ENCODE measurements around the gene ZNF525. TPM values are rescaled to one million over a fixed set of nuclear protein-coding genes. Genes with fewer than 3 reads are reported as not detected.
"Not testable (repeated sequence)": the region's sequence is repeated elsewhere in the genome, so short reads cannot be mapped to it uniquely, and the experiment has no call there.

The ZNF525 gene
- total RNA-seq, 2 experiments from 2014 or later: 17.0 to 18.3 TPM

DNA sequence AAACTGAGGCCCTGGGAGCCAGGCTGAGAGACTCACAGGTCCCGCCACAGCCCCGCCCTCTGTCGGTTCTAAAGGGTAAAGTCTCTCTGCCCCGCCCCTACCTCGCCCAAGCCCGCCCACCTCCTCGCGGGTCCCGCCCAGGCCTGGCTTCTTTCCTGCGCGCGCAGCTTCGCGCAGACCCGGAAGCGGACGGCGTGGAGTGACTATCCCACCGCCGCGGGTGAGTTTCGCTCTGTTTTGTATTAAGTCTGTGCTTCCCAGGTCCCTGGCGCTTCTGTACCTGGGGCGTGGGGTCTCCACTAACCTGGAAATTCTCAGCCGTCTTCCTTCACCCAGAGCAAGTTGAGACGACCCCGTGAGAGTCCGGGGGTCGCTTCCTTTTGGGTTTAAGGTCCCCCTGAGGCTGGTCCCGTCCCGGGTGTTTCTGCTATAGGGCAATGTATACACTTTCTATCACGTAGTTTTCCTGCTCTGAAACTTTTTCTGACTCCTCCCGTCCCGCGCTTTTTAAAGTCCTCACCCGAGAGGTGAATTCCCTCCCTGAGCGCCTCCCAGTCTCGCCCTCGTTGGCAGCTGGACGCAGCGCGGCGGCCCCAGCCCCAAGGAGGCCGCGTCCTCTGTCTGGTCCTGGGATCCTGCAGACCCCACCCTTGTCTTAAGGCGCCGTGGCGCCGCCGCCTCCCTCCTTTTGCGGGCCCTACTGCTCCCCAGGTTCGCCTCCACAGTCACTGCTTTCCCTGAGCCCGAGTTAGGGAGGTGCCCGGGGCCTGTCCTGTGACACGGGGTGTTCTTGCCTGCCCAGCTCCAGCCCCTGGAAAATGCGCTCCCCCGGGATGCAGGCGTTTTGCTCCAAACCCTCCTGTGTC lies 29.7 kb downstream of the ZNF525 start, which contains the start of gene ZNF765:
ZNF765 (plus strand) TSS at position 176 of the 866 bp plus-strand sequence. CDS start 2,867 bp downstream, outside the sequence.
- ChIA-PET CTCF (interaction anchor here (0.5 kb wide), 1 partner anchor 9 kb away, joined by 3 read pairs; no protein-coding TSS in a partner anchor), POLR2A (interaction anchor here (0.6 kb wide), 1 partner anchor 125 kb away, joined by 3 read pairs; no protein-coding TSS in a partner anchor)

DNA sequence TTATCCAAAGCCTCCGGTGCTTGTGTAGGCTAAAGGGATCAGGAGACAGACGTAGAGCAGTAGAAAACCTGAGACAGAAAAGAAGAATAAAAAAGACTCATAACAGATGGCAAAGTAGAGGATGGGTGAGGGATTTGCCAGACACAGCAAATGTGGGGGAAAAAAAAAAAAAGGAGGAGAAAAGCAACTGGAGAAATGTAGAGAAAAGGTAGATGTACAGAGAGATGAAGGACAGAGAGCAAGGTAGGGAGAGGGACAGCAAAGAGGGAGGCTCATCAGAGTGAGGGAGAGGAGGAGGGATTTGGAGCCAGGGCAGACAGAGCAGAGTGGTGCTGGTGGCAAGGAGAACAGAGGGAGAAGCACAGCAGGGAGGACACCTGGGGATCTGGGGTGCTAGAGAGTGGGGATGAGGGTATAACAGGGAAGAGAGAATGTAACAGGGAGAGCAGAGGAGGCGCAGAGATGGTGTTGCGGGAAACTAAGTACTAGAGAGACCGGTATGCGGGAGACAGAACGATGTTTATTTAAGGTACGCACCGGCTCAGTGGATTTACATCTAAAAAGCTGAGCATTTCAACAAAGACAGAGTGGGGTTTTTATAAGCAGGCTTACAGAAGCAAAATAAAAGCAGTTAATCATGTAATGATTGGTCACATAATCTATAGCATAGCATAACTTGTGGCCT lies 30.5 kb downstream of the ZNF525 start:
- CTCF ChIA-PET, POLR2A ChIA-PET: not testable (repeated sequence)

DNA sequence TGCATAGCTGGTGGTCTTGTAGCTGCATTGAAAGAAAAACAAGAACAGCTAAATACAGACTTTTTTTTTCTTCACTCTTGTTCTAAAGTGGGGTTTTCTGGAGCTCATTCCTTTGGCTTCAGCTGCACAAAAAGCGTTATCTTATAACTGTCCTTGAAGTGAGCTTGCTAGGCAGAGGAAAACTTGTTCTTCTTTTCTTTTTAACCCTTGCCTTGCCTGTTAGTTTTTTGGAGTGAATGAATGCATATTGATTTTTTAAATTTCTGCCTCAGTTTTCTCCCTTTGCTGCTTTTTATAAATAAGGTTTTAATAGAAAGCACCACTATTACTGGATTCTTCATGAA lies 31.0 kb downstream of the ZNF525 start:
- ChIA-PET CTCF (no interaction called here), POLR2A (no interaction called here)

DNA sequence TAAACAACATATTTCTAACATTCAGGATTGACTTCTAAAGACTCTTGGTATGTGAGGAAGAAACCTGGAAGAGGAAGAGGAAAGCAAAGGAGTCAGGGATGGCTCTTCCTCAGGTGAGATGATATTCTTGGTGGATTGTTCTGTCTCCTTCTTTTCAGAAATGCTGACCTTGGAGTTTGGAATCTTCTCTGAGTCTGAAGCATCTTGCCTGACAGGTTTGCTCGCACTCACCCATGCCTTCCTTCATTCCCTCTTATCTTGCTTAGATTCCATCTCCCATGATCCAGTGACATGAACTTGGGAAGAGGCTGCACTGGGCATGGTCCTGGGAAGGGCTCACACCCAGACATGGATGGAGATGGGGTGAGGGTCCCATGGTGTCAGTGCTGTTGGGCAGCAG lies 32.4 kb downstream of the ZNF525 start:
- POLR2A ChIA-PET: not testable (repeated sequence)
- CTCF ChIA-PET: interaction anchor here (1.1 kb wide), 1 partner anchor 41 kb away, joined by 3 read pairs; no protein-coding TSS in a partner anchor

DNA sequence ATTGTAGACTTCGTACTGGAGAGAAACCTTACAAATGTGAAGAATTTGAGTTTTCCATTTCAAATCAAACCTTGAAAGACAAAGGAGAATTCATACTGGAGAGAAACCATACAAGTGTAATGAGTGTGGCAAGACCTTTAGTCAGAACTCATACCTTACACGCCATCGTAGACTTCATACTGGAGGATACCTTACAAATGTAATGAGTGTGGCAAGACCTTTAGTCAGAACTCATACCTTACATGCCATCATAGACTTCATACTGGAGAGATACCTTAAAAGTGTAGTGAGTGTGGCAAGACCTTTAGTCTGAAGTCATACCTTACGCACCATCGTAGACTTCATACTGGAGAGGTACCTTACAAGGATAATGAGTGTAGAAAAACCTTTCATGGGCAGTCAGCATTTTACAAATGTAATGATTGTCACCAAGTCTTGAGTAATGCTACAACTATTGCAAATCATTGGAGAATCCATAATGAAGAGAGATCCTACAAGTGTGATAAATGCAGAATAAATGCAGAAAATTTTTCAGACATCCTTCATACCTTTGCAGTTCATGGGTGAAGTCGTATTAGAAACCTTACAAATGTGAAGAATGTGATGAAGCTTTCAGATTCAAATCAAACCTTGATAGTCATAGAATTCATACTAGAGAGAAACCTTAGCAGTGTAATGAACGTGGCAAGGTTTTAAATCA lies 44.1 kb downstream of the ZNF525 start:
- ChIA-PET POLR2A (no interaction called here), CTCF (no interaction called here)

DNA sequence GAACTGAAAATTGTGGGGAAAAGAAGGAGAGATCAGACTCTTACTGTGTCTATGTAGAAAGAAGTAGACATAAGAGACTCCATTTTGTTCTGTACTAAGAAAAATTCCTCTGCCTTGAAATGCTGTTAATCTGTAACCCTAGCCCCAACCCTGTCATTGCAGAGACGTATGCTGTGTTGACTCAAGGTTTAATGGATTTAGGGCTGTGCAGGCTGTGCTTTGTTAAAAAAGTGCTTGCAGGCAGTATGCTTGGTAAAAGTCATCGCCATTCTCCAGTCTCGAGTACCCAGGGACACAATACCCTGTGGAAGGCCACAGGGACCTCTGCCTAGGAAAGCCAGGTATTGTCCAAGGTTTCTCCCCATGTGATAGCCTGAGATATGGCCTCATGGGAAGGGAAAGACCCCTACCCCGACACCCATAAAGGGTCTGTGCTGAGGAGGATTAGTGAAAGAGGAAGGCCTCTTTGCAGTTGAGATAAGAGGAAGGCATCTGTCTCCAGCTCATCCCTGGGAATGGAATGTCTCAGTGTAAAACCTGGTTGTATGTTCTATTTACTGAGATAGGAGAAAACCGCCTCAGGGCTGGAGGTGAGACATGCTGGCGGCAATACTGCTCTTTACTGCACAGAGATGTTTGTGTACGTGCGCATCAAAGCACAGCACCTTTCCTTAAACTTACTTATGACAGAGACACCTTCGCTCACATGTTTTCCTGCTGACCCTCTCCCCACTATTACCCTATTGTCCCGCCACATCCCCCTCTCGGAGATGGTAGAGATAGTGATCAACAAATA lies 55.2 kb downstream of the ZNF525 start:
- POLR2A ChIA-PET, CTCF ChIA-PET: not testable (repeated sequence)

DNA sequence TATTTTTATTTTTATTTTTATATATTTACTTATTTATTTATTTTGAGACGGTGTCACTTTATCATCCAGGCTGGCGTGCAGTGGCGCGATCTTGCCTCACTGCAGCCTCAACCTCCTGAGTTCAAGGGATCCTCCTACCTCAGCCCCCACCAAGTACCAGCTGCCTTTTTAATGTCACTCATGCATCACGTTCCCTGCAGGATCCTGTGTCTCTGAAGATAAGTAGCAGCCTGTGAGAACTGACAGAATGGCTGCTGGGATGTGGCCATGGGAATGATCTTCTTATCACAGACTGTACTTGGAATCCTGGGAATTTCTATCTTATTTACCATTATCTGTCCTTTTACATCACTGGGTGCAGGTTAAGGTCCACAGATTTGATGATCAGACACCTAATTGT lies 57.0 kb downstream of the ZNF525 start:
- POLR2A ChIA-PET: no interaction called here

DNA sequence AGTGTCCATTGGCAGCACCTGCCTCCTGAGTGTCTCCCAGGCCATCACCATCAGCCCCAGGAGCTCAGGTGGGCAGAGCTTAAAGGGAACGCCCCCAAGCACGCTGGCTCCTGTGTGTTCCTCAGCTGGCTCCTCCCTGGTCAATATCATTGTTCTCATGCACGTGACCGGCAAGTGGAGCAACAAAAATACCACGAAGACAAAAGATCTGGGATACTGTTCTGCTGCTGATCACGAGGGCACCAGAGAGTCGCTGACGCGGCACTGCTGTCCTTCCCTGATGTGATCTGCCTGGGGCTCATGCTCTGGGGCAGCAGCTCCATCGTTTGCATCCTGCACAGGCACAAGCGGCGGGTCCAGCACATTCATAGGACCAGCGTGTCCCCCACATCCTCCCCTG lies 57.6 kb downstream of the ZNF525 start:
- POLR2A ChIA-PET, CTCF ChIA-PET: not testable (repeated sequence)

More for the DNA sequence above, 57.0 kb downstream of the ZNF525 start:
- CTCF ChIA-PET: no interaction called here

DNA sequence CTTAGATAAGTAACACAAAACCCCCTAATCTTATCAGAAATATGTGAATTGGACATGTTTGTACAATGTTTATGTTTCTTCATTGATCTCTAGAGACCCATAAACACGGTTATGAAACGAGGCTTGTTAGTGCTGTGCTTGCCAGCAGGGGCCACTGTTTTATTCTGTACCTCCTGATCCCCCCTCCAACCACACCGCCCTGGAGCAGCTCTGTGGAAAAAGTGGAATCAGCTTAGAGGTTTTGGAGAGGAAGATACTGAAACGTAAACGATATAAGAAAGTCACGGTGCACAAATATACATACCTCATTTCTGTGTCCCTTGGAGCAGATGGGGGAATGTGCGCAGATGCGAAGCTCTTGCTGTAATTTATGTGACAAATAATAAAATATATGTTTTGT lies 58.2 kb downstream of the ZNF525 start:
- CTCF ChIA-PET, POLR2A ChIA-PET: not testable (repeated sequence)

DNA sequence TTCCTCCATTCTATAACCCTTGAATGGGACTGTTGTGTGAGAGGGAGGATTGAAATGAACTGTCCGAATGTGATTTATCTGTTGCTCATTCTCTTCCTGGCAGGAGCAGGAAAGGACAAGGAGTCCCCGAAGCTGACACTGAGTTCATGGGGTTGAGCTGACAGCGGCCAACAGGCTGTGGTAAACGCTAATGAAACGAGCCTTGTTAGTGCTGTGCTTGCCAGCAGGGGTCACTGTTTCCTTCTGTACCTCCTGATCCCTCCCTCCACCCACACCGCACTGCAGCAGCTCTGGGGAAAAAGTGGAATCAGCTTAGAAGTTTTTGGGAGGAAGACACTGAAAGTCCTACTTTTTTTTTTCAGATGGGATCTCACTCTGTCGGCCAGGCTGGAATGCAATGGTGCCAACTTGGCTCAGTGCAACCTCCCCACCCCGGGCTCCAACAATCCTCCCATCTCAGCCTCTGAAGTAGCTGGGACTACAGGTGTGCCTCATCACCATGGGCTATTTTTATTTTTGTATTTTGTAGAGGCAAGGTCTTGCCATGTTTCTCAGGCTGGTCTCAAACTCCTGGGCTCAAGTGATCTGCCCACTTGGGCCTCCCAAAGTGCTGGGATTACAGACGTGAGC lies 59.6 kb downstream of the ZNF525 start:
- POLR2A ChIA-PET: interaction anchor here (0.7 kb wide), 1 partner anchor 86 kb away, joined by 6 read pairs; no protein-coding TSS in a partner anchor
- CTCF ChIA-PET: interaction anchor here (0.6 to 1.1 kb wide), 6 partner anchors 10 to 323 kb away, joined by 3 to 5 read pairs (median 3); no protein-coding TSS in a partner anchor

DNA sequence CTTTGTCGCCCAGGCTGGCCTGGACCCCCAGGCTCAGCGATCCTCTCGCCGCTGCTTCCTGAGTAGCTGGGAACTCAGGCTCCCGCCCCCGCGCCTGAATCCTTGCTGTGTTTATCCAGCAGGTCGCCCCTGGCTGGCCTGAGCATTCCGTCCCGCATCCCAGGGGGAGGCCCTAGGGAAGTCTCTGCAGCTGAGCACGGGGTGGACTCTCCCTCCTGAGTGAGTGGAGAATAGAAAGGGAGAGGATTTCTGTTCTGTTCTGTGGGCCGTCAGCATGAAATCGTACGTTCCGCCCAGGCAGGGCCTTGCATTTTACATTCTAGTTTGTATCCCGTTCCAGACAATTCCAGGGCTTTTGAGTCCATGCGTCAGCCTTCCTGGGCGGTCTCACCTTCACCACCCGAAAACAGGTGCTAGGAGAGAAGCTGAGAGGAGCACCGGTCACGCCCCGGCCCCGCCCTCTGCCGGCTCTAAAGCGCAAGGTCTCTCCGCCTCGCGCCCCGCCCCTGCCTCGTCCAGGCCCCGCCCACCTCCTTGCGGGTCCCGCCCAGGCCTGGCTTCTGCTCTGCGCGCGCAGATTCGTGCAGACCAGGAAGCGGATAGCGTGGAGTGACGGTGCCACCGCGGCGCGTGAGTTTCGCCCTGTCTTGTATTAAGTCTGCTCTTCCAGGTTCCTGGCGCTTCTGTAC lies 66.0 kb downstream of the ZNF525 start, which contains the start of gene ZNF761:
ZNF761 (plus strand) TSS at position 586 of the 689 bp plus-strand sequence. CDS start 15,285 bp downstream, outside the sequence.
- CTCF ChIA-PET: no interaction called here
- POLR2A ChIA-PET: no interaction called here

DNA sequence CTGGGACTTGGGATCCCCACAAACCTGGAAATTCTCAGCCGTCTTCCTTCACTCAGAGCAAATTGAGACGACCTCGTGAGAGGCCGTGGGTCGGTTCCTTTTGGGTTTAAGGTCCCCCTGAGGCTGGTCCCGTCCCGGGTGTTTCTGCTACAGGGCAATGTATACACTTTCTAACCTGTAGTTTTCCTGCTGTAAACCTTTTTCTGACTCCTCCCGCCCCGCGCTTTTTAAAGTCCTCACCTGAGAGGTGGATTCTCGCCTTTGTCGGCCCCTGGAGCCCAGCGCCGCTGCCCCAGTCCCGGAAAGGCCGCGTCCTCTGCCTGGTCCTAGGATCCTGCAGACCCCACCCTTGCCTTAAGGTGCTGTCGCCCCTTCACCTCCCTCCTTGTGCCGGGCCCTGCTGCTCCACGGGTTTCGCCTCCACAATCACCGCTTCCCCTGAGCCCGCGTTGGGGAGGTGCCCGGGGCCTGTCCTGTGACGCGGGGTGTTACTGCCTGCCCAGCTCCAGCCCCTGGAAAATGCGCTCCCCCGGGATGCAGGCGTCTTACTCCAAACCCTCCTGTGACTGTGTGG lies 66.7 kb downstream of the ZNF525 start:
- ChIA-PET POLR2A (no interaction called here), CTCF (no interaction called here)

Other genes starting within 250 kb of the ZNF525 start
- gene ZNF415, start 232.8 kb upstream of the ZNF525 start, total RNA-seq: under 1 TPM; 0.31 to 0.84 TPM
- 1 to 10 TPM; 6.7 to 7.8 TPM for gene ZNF347, start 206.7 kb upstream of the ZNF525 start, total RNA-seq
- 1 to 10 TPM; 3.5 to 4.3 TPM for gene ZNF665, start 172.3 kb upstream of the ZNF525 start, total RNA-seq
- 1 to 10 TPM; 4.9 to 5.0 TPM for gene ZNF677, start 110.8 kb upstream of the ZNF525 start, total RNA-seq
- gene VN1R2, start 107.4 kb upstream of the ZNF525 start, total RNA-seq: not detected
- not detected for gene VN1R4, start 98.0 kb upstream of the ZNF525 start, total RNA-seq
- gene ZNF845, start 32.0 kb upstream of the ZNF525 start, total RNA-seq: 1 to 10 TPM; 4.8 to 5.1 TPM
- gene ZNF765, start 29.4 kb downstream of the ZNF525 start, total RNA-seq: 1 to 10 TPM; 8.8 to 9.7 TPM
- gene ZNF761, start 66.3 kb downstream of the ZNF525 start, total RNA-seq: 1 to 10 TPM; 9.5 to 9.7 TPM
- 1 to 10 TPM; 5.7 to 6.0 TPM for gene ZNF813, start 102.0 kb downstream of the ZNF525 start, total RNA-seq
- gene ZNF331, start 172.4 kb downstream of the ZNF525 start, total RNA-seq: 10 to 100 TPM; 15.6 to 18.8 TPM

Data from activated CD8-positive, alpha-beta memory T cell treated with anti-CD3 and anti-CD28 coated beads for 36 hours (primary cell).